Body of pancreas (tissue), 4 donors: ENCODE results near the gene BUD31. TPM values are rescaled to one million over a fixed set of nuclear protein-coding genes. Genes with fewer than 3 reads are reported as not detected.

Source experiments
- ATAC-seq: fragments of 150-250 bp; one replicate; pipeline ENCODE4 v1.9.1; 2016
- DNase-seq, 4 donors: peaks; one replicate each; pipeline ENCODE4 v3.0.0-alpha.2; 2019
- H3K27ac ChIP-seq, 4 donors: fragments of 200-600 bp; sonication (generic); 1 replicate in 3 of 4; 2 replicates in 1 of 4; pipeline versions ENCODE4 v1.5.1 to v1.6.1; 2016 to 2019; ENCODE audit warnings: mild to moderate bottlenecking in 1 of 4, mixed read lengths in 1 of 4, moderate library complexity in 1 of 4
- H3K27me3 ChIP-seq, 2 donors: fragments of 200-600 bp; sonication (generic); one replicate each; pipeline ENCODE4 v1.6.0; 2016; ENCODE audit warnings: mild to moderate bottlenecking in 1 of 2
- H3K36me3 ChIP-seq, 2 donors: fragments of 200-600 bp; sonication (generic); replicated peaks in 1 of 2; 2 replicates each; pipeline ENCODE4 v1.5.1; 2016; ENCODE audit warnings: low read depth in 2 of 2; ENCODE audit not compliant: insufficient read depth in 1 of 2
- H3K4me1 ChIP-seq: fragments of 200-600 bp; sonication (generic); one replicate; pipeline ENCODE4 v1.6.0; 2016
- H3K4me3 ChIP-seq, 2 donors: fragments of 200-600 bp; sonication (generic); 1 replicate in 1 of 2; 2 replicates in 1 of 2; pipeline ENCODE4 v1.5.1; 2016 to 2019
- H3K9me3 ChIP-seq, 3 donors: fragments of 200-600 bp; sonication (generic); 1 replicate in 2 of 3; 2 replicates in 1 of 3; pipeline ENCODE4 v1.5.1; 2016
- POLR2A ChIP-seq, 3 donors: fragments of 450-650 bp; IDR thresholded peaks; one replicate each; pipeline ENCODE4 v1.6.1; 2016; ENCODE audit warnings: antibody characterized with exemption in 3 of 3, mild to moderate bottlenecking in 2 of 3
- WGBS, 2 donors: methylation state at CpG; one replicate each; pipeline ENCODE4 v1.1.5; 2017; 5-methylcytosine and 5-hydroxymethylcytosine counted together
- intact Hi-C: fragments of 100-400 bp; cut with DNase I; formaldehyde crosslinking; loops from one replicate; pipeline ENCODE4 v1.15.1; 2023
- total RNA-seq, 2 donors: library from RNA; depleted of rRNA; stranded (reverse); fragments of >200 nt; gene quantifications; one replicate each; pipeline ENCODE4 v1.1.0, GENCODE V29; 2016
- TF ChIP-seq, protein P1 (sequence below), 7 experiments: fragments of 450-650 bp in 4 of 7; fragments of 200-600 bp in 3 of 7; sonication (generic) in 3 of 7; IDR thresholded peaks; one replicate each; pipeline ENCODE4 v1.5.1; 2016 to 2019; ENCODE audit warnings: antibody characterized with exemption in 7 of 7

The BUD31 gene
- total RNA-seq, 2 donors from 2014 or later: 29.6 to 31.6 TPM

DNA sequence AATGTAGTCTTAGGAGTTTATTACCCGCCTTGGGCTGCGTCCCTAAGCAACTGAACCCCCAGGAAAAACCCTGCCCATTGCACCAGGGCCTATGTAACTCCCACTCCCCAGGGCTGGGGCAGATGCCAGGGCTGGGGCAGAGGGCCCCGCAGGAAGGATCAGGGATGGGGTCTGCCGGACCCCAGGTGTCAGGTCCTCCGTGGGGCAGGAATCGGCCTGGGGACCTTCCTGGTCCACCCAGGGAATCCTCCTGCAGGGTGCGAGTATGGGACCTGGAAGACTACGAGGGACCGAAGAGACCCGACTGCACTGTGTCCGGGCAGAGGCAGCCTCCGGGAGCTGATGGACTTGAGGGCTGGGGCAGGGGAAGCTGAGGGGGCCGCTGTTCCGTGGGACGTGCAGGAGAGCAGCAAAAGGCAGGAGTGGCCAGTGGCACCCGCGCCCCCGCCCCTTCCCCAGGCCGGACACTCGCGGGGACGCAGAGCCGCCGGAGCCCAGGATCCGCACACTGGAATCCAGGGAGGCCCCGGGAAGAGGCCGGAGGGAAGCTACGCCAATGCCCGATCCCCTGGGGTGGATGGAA is 59.7 kb downstream of the BUD31 start:
- H3K4me3 ChIP-seq: no peak overlapping the region
- no peaks in the 10 kb centered on the region for H3K9me3 ChIP-seq
- H3K36me3 ChIP-seq: no peaks in the 10 kb centered on the region
- ATAC-seq (no peak), DNase-seq (no peak)
- H3K4me1 ChIP-seq: peaks cover 39% of the 10 kb centered on the region
- no peaks in the 10 kb centered on the region for H3K27me3 ChIP-seq
- no peak for TF ChIP-seq POLR2A (IDR thresholded peaks at IDR 0.05)
- TF ChIP-seq, protein P1, sequence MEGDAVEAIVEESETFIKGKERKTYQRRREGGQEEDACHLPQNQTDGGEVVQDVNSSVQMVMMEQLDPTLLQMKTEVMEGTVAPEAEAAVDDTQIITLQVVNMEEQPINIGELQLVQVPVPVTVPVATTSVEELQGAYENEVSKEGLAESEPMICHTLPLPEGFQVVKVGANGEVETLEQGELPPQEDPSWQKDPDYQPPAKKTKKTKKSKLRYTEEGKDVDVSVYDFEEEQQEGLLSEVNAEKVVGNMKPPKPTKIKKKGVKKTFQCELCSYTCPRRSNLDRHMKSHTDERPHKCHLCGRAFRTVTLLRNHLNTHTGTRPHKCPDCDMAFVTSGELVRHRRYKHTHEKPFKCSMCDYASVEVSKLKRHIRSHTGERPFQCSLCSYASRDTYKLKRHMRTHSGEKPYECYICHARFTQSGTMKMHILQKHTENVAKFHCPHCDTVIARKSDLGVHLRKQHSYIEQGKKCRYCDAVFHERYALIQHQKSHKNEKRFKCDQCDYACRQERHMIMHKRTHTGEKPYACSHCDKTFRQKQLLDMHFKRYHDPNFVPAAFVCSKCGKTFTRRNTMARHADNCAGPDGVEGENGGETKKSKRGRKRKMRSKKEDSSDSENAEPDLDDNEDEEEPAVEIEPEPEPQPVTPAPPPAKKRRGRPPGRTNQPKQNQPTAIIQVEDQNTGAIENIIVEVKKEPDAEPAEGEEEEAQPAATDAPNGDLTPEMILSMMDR (IDR thresholded peaks at IDR 0.05): no peak
- H3K27ac ChIP-seq: no peak overlapping the region
- intact Hi-C loops: no loop called here
- 88 to 93% methylated on average over 9 to 24 of the region's 29 CpGs for WGBS, 2 donors

Other genes with a start within 250 kb of the BUD31 start
- gene KPNA7, start 200.9 kb upstream of the BUD31 start, total RNA-seq: 1 to 10 TPM in 1 of 2 donors, under 1 TPM in 1; 0.33 to 1.0 TPM
- gene MYH16, start 136.1 kb upstream of the BUD31 start, total RNA-seq: under 1 TPM in 1 of 2 donors, not detected in 1; under 0.01 TPM
- 100 to 1,000 TPM in 1 of 2 donors, 10 to 100 TPM in 1; 63.0 to 106 TPM for gene ARPC1A, start 83.1 kb upstream of the BUD31 start, total RNA-seq
- gene ARPC1B, start 34.2 kb upstream of the BUD31 start, total RNA-seq: 100 to 1,000 TPM in 1 of 2 donors, 10 to 100 TPM in 1; 60.0 to 131 TPM
- 10 to 100 TPM; 22.7 to 52.4 TPM for gene PDAP1, start 372 bp upstream of the BUD31 start, total RNA-seq
- 1 to 10 TPM; 1.6 to 3.4 TPM for gene PTCD1, start 29.8 kb downstream of the BUD31 start, total RNA-seq
- 10 to 100 TPM; 24.4 to 31.1 TPM for gene CPSF4, start 30.0 kb downstream of the BUD31 start, total RNA-seq
- 100 to 1,000 TPM in 1 of 2 donors, 10 to 100 TPM in 1; 98.6 to 259 TPM for gene ATP5MF, start 57.2 kb downstream of the BUD31 start, total RNA-seq
- gene ZNF789, start 63.9 kb downstream of the BUD31 start, total RNA-seq: 10 to 100 TPM in 1 of 2 donors, 1 to 10 TPM in 1; 5.4 to 22.7 TPM
- 10 to 100 TPM; 18.7 to 21.4 TPM for gene ZNF394, start 91.3 kb downstream of the BUD31 start, total RNA-seq
- gene ZKSCAN5, start 95.7 kb downstream of the BUD31 start, total RNA-seq: 1 to 10 TPM; 3.3 to 4.7 TPM
- 1 to 10 TPM; 3.9 to 7.3 TPM for gene FAM200A, start 143.1 kb downstream of the BUD31 start, total RNA-seq
- 10 to 100 TPM; 73.5 to 86.4 TPM for gene ZNF655, start 149.7 kb downstream of the BUD31 start, total RNA-seq
- gene TMEM225B, start 189.3 kb downstream of the BUD31 start, total RNA-seq: under 1 TPM in 1 of 2 donors, not detected in 1; 0.52 TPM
- gene ZSCAN25, start 208.0 kb downstream of the BUD31 start, total RNA-seq: 10 to 100 TPM; 12.7 to 25.7 TPM